HepG2 (cell line): ENCODE measurements around the gene EID1.

Source experiments
- CTCF ChIP-seq: sonication (generic); formaldehyde crosslinking; IDR thresholded peaks from 2 replicates; pipeline ENCODE4 v1.5.0; 2020; ENCODE audit warnings: mild to moderate bottlenecking, missing genetic modification reagents, moderate library complexity
- PRDM15 ChIP-seq: sonication (generic); formaldehyde crosslinking; IDR thresholded peaks from 2 replicates; pipeline ENCODE4 v1.4.0; 2020; ENCODE audit warnings: missing genetic modification reagents
- REST ChIP-seq, 2 experiments: IDR thresholded peaks; 2 replicates each; pipeline ENCODE4 v1.6.1; 2011 to 2012; ENCODE audit warnings: low read length in 2 of 2, borderline replicate concordance in 1 of 2, low read depth in 1 of 2, mild to moderate bottlenecking in 1 of 2, moderate library complexity in 1 of 2
- SIN3A ChIP-seq: IDR thresholded peaks from 2 replicates; pipeline ENCODE4 v1.6.1; 2011; ENCODE audit warnings: low read depth, mild to moderate bottlenecking, control low read depth, low read length, borderline replicate concordance
- TCF12 ChIP-seq, 2 experiments: fragments of 450-650 bp in 1 of 2; sonication (generic) in 1 of 2; formaldehyde crosslinking in 1 of 2; IDR thresholded peaks; 2 replicates each; pipeline versions ENCODE4 v1.6.1 to v1.8.0; 2017 to 2022; ENCODE audit warnings: antibody characterized with exemption in 1 of 2, mild to moderate bottlenecking in 1 of 2, missing genetic modification reagents in 1 of 2, moderate library complexity in 1 of 2
- U2AF1 ChIP-seq: fragments of 200-400 bp; formaldehyde crosslinking; optimal IDR thresholded peaks from 2 replicates; pipeline ENCODE3; 2017; ENCODE audit warnings: mild to moderate bottlenecking, low read depth, low read length
- ZBTB40 ChIP-seq, 2 experiments: fragments of 450-650 bp in 1 of 2; sonication (generic) in 1 of 2; formaldehyde crosslinking in 1 of 2; IDR thresholded peaks; 2 replicates each; pipeline versions ENCODE4 v1.6.1 to v1.8.0; 2016 to 2022; ENCODE audit warnings: antibody characterized with exemption in 1 of 2, mild to moderate bottlenecking in 1 of 2, missing genetic modification reagents in 1 of 2

GRCh38 chr15:48898032-48898431, 20.1 kb downstream of the EID1 start:
- no peak for TF ChIP-seq TCF12 (IDR thresholded peaks at IDR 0.05)
- TF ChIP-seq TCF12 (CRISPR knock-in tag; IDR thresholded peaks at IDR 0.05): no peak
- no peak for TF ChIP-seq CTCF (CRISPR knock-in tag)
- no peak for TF ChIP-seq REST (IDR thresholded peaks at IDR 0.05; ENCODE audit: borderline replicate concordance in 1 of 2, low read depth in 1 of 2, low read length in 2 of 2)
- no peak for TF ChIP-seq U2AF1
- TF ChIP-seq PRDM15 (CRISPR knock-in tag): no peak
- TF ChIP-seq SIN3A: no peak
- TF ChIP-seq ZBTB40 (IDR thresholded peaks at IDR 0.05): no peak
- TF ChIP-seq ZBTB40 (CRISPR knock-in tag; IDR thresholded peaks at IDR 0.05): no peak
